ENCODE results near the gene PCDH8. TPM values are rescaled to one million over a fixed set of nuclear protein-coding genes. Genes with fewer than 3 reads are reported as not detected.
"Not testable (repeated sequence)": the region's sequence is repeated elsewhere in the genome, so short reads cannot be mapped to it uniquely, and the experiment has no call there.

Gene PCDH8
- total RNA-seq, 1 donor from 2014 or later = not detected

DNA sequence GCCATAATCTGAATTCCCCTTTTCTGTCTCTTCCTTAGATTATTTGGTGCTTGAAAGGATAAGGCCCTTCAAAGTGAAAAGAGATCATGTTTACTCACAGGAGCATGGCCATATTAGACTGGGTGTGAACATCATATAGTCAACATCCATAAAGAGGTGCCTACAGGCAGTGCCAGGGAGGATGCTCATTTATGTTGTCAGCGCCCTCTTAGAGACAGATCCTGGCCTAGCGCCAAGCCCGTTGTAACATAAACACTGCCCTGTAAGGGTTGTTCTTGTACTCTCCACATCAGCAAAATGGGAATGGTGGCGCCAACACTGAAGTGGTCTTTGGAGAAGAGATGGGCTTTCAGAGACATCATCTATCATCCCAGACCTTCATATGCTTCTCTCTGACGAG is 16.1 kb downstream of the PCDH8 start:
- CTCF ChIA-PET = no interaction called here
- TF ChIP-seq, protein P1, sequence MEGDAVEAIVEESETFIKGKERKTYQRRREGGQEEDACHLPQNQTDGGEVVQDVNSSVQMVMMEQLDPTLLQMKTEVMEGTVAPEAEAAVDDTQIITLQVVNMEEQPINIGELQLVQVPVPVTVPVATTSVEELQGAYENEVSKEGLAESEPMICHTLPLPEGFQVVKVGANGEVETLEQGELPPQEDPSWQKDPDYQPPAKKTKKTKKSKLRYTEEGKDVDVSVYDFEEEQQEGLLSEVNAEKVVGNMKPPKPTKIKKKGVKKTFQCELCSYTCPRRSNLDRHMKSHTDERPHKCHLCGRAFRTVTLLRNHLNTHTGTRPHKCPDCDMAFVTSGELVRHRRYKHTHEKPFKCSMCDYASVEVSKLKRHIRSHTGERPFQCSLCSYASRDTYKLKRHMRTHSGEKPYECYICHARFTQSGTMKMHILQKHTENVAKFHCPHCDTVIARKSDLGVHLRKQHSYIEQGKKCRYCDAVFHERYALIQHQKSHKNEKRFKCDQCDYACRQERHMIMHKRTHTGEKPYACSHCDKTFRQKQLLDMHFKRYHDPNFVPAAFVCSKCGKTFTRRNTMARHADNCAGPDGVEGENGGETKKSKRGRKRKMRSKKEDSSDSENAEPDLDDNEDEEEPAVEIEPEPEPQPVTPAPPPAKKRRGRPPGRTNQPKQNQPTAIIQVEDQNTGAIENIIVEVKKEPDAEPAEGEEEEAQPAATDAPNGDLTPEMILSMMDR (IDR thresholded peaks at IDR 0.05) = no peak
- H3K27me3 Mint-ChIP-seq = peaks cover 10% of the 10 kb centered on the region
- no peaks in the 10 kb centered on the region for H3K36me3 Mint-ChIP-seq (ENCODE audit: low read depth)
- H3K4me1 Mint-ChIP-seq = no peaks in the 10 kb centered on the region
- ATAC-seq (ENCODE audit: low read depth) (no peak), DNase-seq (no peak)
- intact Hi-C loops (cut with micrococcal nuclease) = no loop called here
- H3K9me3 Mint-ChIP-seq = no peaks in the 10 kb centered on the region
- H3K4me3 Mint-ChIP-seq = no peak overlapping the region
- POLR2A ChIA-PET = no interaction called here
- no peak overlapping the region for H3K27ac Mint-ChIP-seq

- Mint-ChIP-seq H3K27ac (no peak overlapping the region), H3K9me3 (no peaks in the 10 kb centered on the region), H3K36me3 (ENCODE audit: low read depth) (no peaks in the 10 kb centered on the region), H3K27me3 (peaks cover 9% of the 10 kb centered on the region), H3K4me3 (no peak overlapping the region), H3K4me1 (no peaks in the 10 kb centered on the region)
- intact Hi-C loops (cut with micrococcal nuclease) = no loop called here
- CTCF ChIA-PET = no interaction called here
- DNase-seq (no peak), ATAC-seq (ENCODE audit: low read depth) (no peak)
- POLR2A ChIA-PET = no interaction called here
- TF ChIP-seq, protein P1 (IDR thresholded peaks at IDR 0.05) = no peak
Observed at GRCh38 chr13:52830946-52831345, 17.5 kb downstream of the PCDH8 start.

- no peaks in the 10 kb centered on the region for H3K36me3 Mint-ChIP-seq (ENCODE audit: low read depth)
- no peak overlapping the region for H3K4me3 Mint-ChIP-seq
- intact Hi-C loops (cut with micrococcal nuclease) = no loop called here
- H3K27me3 Mint-ChIP-seq = peaks cover 4% of the 10 kb centered on the region
- POLR2A ChIA-PET = no interaction called here
- no peaks in the 10 kb centered on the region for H3K4me1 Mint-ChIP-seq
- CTCF ChIA-PET = no interaction called here
- no peaks in the 10 kb centered on the region for H3K9me3 Mint-ChIP-seq
- DNase-seq = no peak
- TF ChIP-seq, protein P1 (IDR thresholded peaks at IDR 0.05) = no peak
- H3K27ac Mint-ChIP-seq = no peak overlapping the region
- ATAC-seq (ENCODE audit: low read depth) = no peak
Observed at GRCh38 chr13:52827839-52828238, 20.6 kb downstream of the PCDH8 start.

DNA sequence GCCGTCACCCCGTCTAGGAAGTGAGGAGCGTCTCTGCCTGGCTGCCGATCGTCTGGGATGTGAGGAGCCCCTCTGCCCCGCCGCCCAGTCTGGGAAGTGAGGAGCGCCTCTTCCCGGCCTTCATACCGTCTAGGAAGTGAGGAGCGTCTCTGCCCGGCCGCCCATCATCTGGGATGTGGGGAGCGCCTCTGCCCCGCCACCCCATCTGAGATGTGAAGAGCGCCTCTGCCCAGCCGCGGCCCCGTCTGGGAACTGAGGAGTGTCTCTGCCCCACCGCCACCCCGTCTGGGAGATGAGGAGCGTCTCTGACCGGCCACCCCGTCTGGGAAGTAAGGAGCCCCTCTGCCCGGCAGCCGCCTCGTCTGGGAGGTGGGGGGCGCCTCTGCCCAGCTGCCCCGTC is 30.6 kb downstream of the PCDH8 start:
- H3K27ac Mint-ChIP-seq; intact Hi-C loops (cut with micrococcal nuclease); DNase-seq; ATAC-seq (ENCODE audit: low read depth); CTCF ChIA-PET; H3K4me1 Mint-ChIP-seq; H3K36me3 Mint-ChIP-seq (ENCODE audit: low read depth); POLR2A ChIA-PET; H3K9me3 Mint-ChIP-seq; H3K4me3 Mint-ChIP-seq: not testable (repeated sequence)
- H3K27me3 Mint-ChIP-seq = peaks cover 10% of the 10 kb centered on the region

DNA sequence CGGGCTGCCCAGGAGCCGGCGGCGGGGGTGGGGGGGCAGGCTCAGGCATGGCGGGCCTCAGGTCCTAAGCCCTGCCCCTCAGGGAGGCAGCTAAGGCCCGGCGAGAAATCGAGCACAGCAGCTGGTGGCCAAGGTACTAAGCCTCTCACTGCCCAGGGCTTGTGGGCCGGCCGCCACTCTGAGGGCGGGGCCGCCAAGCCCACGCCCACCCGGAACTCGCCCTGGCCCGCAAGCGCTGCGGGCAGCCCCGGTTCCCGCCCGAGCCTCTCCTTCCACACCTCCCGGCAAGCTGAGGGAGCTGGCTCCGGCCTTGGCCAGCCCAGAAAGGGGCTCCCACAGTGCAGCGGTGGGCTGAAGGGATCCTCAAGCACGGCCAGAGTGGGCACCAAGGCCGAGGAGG is 33.1 kb downstream of the PCDH8 start:
- Mint-ChIP-seq H3K4me1 (no peaks in the 10 kb centered on the region), H3K27ac (no peak overlapping the region), H3K9me3 (no peaks in the 10 kb centered on the region), H3K4me3 (no peak overlapping the region), H3K27me3 (peaks cover 3% of the 10 kb centered on the region), H3K36me3 (ENCODE audit: low read depth) (no peaks in the 10 kb centered on the region)
- intact Hi-C loops (cut with micrococcal nuclease) = no loop called here
- POLR2A ChIA-PET = no interaction called here
- ATAC-seq (ENCODE audit: low read depth) = no peak
- DNase-seq = no peak
- CTCF ChIA-PET = no interaction called here
- TF ChIP-seq, protein P1 (IDR thresholded peaks at IDR 0.05) = no peak

- Mint-ChIP-seq H3K9me3 (no peaks in the 10 kb centered on the region), H3K4me1 (no peaks in the 10 kb centered on the region), H3K4me3 (no peak overlapping the region), H3K27ac (no peak overlapping the region), H3K36me3 (ENCODE audit: low read depth) (no peaks in the 10 kb centered on the region), H3K27me3 (peaks cover 3% of the 10 kb centered on the region)
- TF ChIP-seq, protein P1 (IDR thresholded peaks at IDR 0.05) = no peak
- intact Hi-C loops (cut with micrococcal nuclease) = no loop called here
- ATAC-seq (ENCODE audit: low read depth) = no peak
- DNase-seq = no peak
- ChIA-PET POLR2A (no interaction called here), CTCF (no interaction called here)
Observed at GRCh38 chr13:52812941-52813340, 35.5 kb downstream of the PCDH8 start.
